Measurements from ENCODE around the gene GRIP1. TPM values are rescaled to one million over a fixed set of nuclear protein-coding genes. Genes with fewer than 3 reads are reported as not detected.

The GRIP1 gene, protein sequence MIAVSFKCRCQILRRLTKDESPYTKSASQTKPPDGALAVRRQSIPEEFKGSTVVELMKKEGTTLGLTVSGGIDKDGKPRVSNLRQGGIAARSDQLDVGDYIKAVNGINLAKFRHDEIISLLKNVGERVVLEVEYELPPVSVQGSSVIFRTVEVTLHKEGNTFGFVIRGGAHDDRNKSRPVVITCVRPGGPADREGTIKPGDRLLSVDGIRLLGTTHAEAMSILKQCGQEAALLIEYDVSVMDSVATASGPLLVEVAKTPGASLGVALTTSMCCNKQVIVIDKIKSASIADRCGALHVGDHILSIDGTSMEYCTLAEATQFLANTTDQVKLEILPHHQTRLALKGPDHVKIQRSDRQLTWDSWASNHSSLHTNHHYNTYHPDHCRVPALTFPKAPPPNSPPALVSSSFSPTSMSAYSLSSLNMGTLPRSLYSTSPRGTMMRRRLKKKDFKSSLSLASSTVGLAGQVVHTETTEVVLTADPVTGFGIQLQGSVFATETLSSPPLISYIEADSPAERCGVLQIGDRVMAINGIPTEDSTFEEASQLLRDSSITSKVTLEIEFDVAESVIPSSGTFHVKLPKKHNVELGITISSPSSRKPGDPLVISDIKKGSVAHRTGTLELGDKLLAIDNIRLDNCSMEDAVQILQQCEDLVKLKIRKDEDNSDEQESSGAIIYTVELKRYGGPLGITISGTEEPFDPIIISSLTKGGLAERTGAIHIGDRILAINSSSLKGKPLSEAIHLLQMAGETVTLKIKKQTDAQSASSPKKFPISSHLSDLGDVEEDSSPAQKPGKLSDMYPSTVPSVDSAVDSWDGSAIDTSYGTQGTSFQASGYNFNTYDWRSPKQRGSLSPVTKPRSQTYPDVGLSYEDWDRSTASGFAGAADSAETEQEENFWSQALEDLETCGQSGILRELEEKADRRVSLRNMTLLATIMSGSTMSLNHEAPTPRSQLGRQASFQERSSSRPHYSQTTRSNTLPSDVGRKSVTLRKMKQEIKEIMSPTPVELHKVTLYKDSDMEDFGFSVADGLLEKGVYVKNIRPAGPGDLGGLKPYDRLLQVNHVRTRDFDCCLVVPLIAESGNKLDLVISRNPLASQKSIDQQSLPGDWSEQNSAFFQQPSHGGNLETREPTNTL
- total RNA-seq (2022): 0.23 and 0.70 TPM in 2 replicates
- percentile 16 among the genes with signal in this experiment for Bru-seq, nascent RNA
- BruChase-seq, experiment 1, labeled RNA remaining after a 2-hour chase: percentile 13 among the genes with signal in this experiment
- percentile 12 among the genes with signal in this experiment for BruChase-seq, experiment 2, labeled RNA remaining after a 6-hour chase
- long read RNA-seq: 0 reads

- intact Hi-C loops (cut with micrococcal nuclease; ENCODE audit: unreplicated experiment): no loop called here
- Histone ChIP-seq H3K36me3 (ENCODE audit: control insufficient read depth, insufficient read depth, low read length) (no peaks in the 10 kb centered on the region), H3K9me3 (no peaks in the 10 kb centered on the region), H3K4me3 (ENCODE audit: low read depth, low read length) (no peak within 1 kb of the TSS), H3K27me3 (replicated peaks; ENCODE audit: control insufficient read depth, insufficient read depth, low read length) (no peaks in the 10 kb centered on the region), H3K4me1 (no peaks in the 10 kb centered on the region)
- ChIA-PET POLR2A (no interaction called here), CTCF (no interaction called here)
- no peaks in the 10 kb centered on the region for H3K36me3 Mint-ChIP-seq (ENCODE audit: insufficient read depth, unreplicated experiment)
- BruUV-seq (replicated peaks): no TSS peak
- peaks cover 44% of the 10 kb centered on the region for H3K27me3 Mint-ChIP-seq (ENCODE audit: insufficient read depth, unreplicated experiment)
- no peak for TF ChIP-seq CTCF (IDR thresholded peaks at IDR 0.05; ENCODE audit: insufficient read depth in 1 of 2, low read depth in 1 of 2, low read length in 1 of 2, severe bottlenecking in 1 of 2, unreplicated experiment in 1 of 2)
- no peak within 1 kb of the TSS for H3K27ac Mint-ChIP-seq (ENCODE audit: unreplicated experiment)
- no peak within 1 kb of the TSS for H3K4me3 Mint-ChIP-seq (ENCODE audit: unreplicated experiment)
- H3K4me1 Mint-ChIP-seq (ENCODE audit: low read depth, unreplicated experiment): no peaks in the 10 kb centered on the region
- no peaks in the 10 kb centered on the region for H3K9me3 Mint-ChIP-seq (ENCODE audit: unreplicated experiment)
- no peak for DNase-seq
These were observed at the start of gene GRIP1 for GRCh38 chr12:66678338-66679275. TSS of gene GRIP1 (minus strand) at chr12:66679076. CDS start at chr12:66678904, 172 bp downstream.

- POLR2A ChIA-PET: no interaction called here
- no peak overlapping the region for H3K27ac Mint-ChIP-seq (ENCODE audit: unreplicated experiment)
- no peak for TF ChIP-seq CTCF (IDR thresholded peaks at IDR 0.05; ENCODE audit: insufficient read depth in 1 of 2, low read depth in 1 of 2, low read length in 1 of 2, severe bottlenecking in 1 of 2, unreplicated experiment in 1 of 2)
- no peak for DNase-seq
- intact Hi-C loops (cut with micrococcal nuclease; ENCODE audit: unreplicated experiment): no loop called here
- H3K36me3 Mint-ChIP-seq (ENCODE audit: insufficient read depth, unreplicated experiment): no peaks in the 10 kb centered on the region
- Histone ChIP-seq H3K4me1 (no peaks in the 10 kb centered on the region), H3K36me3 (ENCODE audit: control insufficient read depth, insufficient read depth, low read length) (no peaks in the 10 kb centered on the region), H3K9me3 (no peaks in the 10 kb centered on the region), H3K27me3 (replicated peaks; ENCODE audit: control insufficient read depth, insufficient read depth, low read length) (no peaks in the 10 kb centered on the region), H3K4me3 (ENCODE audit: low read depth, low read length) (no peak overlapping the region)
- BruUV-seq (replicated peaks): no TSS peak
- CTCF ChIA-PET: interaction anchor here (0.6 kb wide), 1 partner anchor 131 kb away, joined by 5 read pairs; no protein-coding TSS in a partner anchor
- peaks cover 6% of the 10 kb centered on the region for H3K27me3 Mint-ChIP-seq (ENCODE audit: insufficient read depth, unreplicated experiment)
- H3K4me3 Mint-ChIP-seq (ENCODE audit: unreplicated experiment): no peak overlapping the region
- H3K4me1 Mint-ChIP-seq (ENCODE audit: low read depth, unreplicated experiment): no peaks in the 10 kb centered on the region
- H3K9me3 Mint-ChIP-seq (ENCODE audit: unreplicated experiment): no peaks in the 10 kb centered on the region
These were observed 47.7 kb upstream of the GRIP1 start for GRCh38 chr12:66726556-66726955.
